ENCODE results near the gene NRG3. TPM values are rescaled to one million over a fixed set of nuclear protein-coding genes. Genes with fewer than 3 reads are reported as not detected.
"Not testable (repeated sequence)": the region's sequence is repeated elsewhere in the genome, so short reads cannot be mapped to it uniquely, and the experiment has no call there.

The NRG3 gene
- total and polyA plus RNA-seq, 2 of the 4 experiments (the other 2 are of a cell fraction) = not detected

DNA sequence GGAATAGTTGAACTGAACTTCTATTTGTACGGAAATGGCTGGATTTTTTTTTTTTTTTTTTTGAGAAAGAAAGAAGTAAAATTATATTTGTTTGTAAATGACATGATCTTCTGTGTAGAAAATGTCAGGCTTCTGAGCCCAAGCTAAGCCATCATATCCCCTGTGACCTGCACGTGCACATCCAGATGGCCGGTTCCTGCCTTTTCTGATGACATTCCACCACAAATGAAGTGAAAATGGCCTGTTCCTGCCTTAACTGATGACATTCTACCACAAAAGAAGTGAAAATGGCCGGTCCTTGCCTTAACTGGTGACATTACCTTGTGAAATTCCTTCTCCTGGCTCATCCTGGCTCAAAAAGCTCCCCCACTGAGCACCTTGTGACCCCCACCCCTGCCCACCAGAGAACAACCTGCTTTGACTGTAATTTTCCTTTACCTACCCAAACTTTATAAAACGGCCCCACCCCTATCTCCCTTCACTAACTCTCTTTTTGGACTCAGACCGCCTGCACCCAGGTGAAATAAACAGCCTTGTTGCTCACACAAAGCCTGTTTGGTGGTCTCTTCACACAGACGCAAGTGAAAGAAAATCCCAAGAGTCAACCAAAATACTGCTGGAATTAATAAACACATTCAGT, 1085.5 kb downstream of the NRG3 start:
- H3K36me3 ChIP-seq (ENCODE audit: control insufficient read depth, insufficient read depth, low read length); H4K20me1 ChIP-seq (ENCODE audit: insufficient read depth, low read length); H2BK15ac ChIP-seq (ENCODE audit: low read depth, low read length); H3K9ac ChIP-seq (ENCODE audit: low read depth, low read length); H3K18ac ChIP-seq (ENCODE audit: low read depth, low read length); CTCF ChIA-PET; in situ Hi-C loops (cut with MboI; ENCODE audit: low sequenced_read_pairs); H3K9me1 ChIP-seq (ENCODE audit: insufficient read depth, low read length); DNase-seq; H2BK5ac ChIP-seq (ENCODE audit: low read depth, low read length, poor library complexity, severe bottlenecking); H2BK20ac ChIP-seq (ENCODE audit: low read depth, low read length); H2AFZ ChIP-seq (replicated peaks; ENCODE audit: low read length, poor library complexity); BruUV-seq (replicated peaks); POLR2A ChIA-PET (ENCODE audit: unreplicated experiment); H3K23ac ChIP-seq (ENCODE audit: low read depth, low read length); H2BK120ac ChIP-seq (ENCODE audit: low read depth, low read length); H3K27me3 ChIP-seq (ENCODE audit: control insufficient read depth, insufficient read depth, low read length); dilution Hi-C loops (cut with HindIII; ENCODE audit: low sequenced_read_pairs, unreplicated experiment); H2AK9ac ChIP-seq (replicated peaks; ENCODE audit: low read depth, low read length, poor library complexity); ATAC-seq (ENCODE audit: low read depth); H3K79me1 ChIP-seq (ENCODE audit: low read depth in 1 of 2, low read length in 2 of 2); H2AK5ac ChIP-seq (ENCODE audit: low read depth, low read length); H3K14ac ChIP-seq (replicated peaks; ENCODE audit: low read depth, low read length); H3K27ac ChIP-seq (ENCODE audit: insufficient read depth, low read length); H3K4me3 ChIP-seq (ENCODE audit: insufficient read depth, low read depth, low read length); H4K8ac ChIP-seq (ENCODE audit: low read depth in 2 of 2, low read length in 2 of 2); intact Hi-C loops (cut with micrococcal nuclease); H3K56ac ChIP-seq (ENCODE audit: extremely low read depth, insufficient read depth, low read length); H3K4ac ChIP-seq (ENCODE audit: low read depth, low read length); H4K91ac ChIP-seq (ENCODE audit: insufficient read depth, low read depth, low read length); H3K9me3 ChIP-seq (ENCODE audit: control insufficient read depth, insufficient read depth, low read length); H3K4me1 ChIP-seq (ENCODE audit: control insufficient read depth, insufficient read depth, low read length); H3K4me2 ChIP-seq (ENCODE audit: low read depth, low read length); H4K5ac ChIP-seq (ENCODE audit: low read depth, low read length): not testable (repeated sequence)
- WGBS, 2 experiments (ENCODE audit: extremely low coverage in 2 of 2, insufficient read length in 1 of 2) = 0% methylated on average over 2 of the region's 7 CpGs; no CpG with 5 or more reads in 1 of the 2 experiments

Measured in IMR-90 (cell line).